HepG2 (cell line): ENCODE measurements around the gene HRCT1. TPM values are rescaled to one million over a fixed set of nuclear protein-coding genes. Genes with fewer than 3 reads are reported as not detected.

Experiments
- AHDC1 ChIP-seq: sonication (generic); formaldehyde crosslinking; IDR thresholded peaks from 2 replicates; pipeline ENCODE4 v1.5.1; 2020; ENCODE audit warnings: mild to moderate bottlenecking, missing genetic modification reagents, borderline replicate concordance
- ATM ChIP-seq: fragments of 450-650 bp; IDR thresholded peaks from 2 replicates; pipeline ENCODE4 v1.7.1; 2017; ENCODE audit warnings: mild to moderate bottlenecking, borderline replicate concordance
- BORCS8-MEF2B ChIP-seq: sonication (generic); formaldehyde crosslinking; IDR thresholded peaks from 2 replicates; pipeline ENCODE4 v1.8.0; 2022; ENCODE audit warnings: mild to moderate bottlenecking, missing genetic modification reagents
- HNRNPUL1 ChIP-seq: fragments of 200-400 bp; formaldehyde crosslinking; IDR thresholded peaks from 2 replicates; pipeline ENCODE4 v1.6.1; 2017; ENCODE audit warnings: low read depth, mild to moderate bottlenecking, low read length, moderate library complexity
- MAFK ChIP-seq, 2 experiments: IDR thresholded peaks in 1 of 2; conservative IDR thresholded peaks in 1 of 2; 2 replicates each; pipeline ENCODE4 v1.6.1; 2011; ENCODE audit warnings: improper control_type of control experiment in 2 of 2, low read length in 2 of 2
- PBX3 ChIP-seq: sonication (generic); formaldehyde crosslinking; IDR thresholded peaks from 2 replicates; pipeline ENCODE4 v1.8.1; 2023; ENCODE audit warnings: missing genetic modification reagents, inconsistent platforms, borderline replicate concordance
- THAP7 ChIP-seq: sonication (generic); formaldehyde crosslinking; IDR thresholded peaks from 2 replicates; pipeline ENCODE4 v1.8.1; 2023; ENCODE audit warnings: mild to moderate bottlenecking, missing genetic modification reagents
- ZBTB2 ChIP-seq: sonication (generic); formaldehyde crosslinking; IDR thresholded peaks from 2 replicates; pipeline ENCODE4 v1.8.0; 2022; ENCODE audit warnings: low read depth, missing genetic modification reagents
- polyA plus RNA-seq, 8 experiments: library from polyadenylated mRNA; depleted of rRNA in 3 of 8; stranded (reverse) in 7 of 8; unstranded in 1 of 8; fragments of >200 nt; fragmentation: Illumina TruSeq in 4 of 8; extraction: Trizol in 4 of 8; gene quantifications; 2 replicates each; pipeline versions ENCODE4 v1.2.1 to v1.2.3, GENCODE V29; 2011 to 2016; ENCODE audit warnings: low read depth in 4 of 8, missing spikeins in 1 of 8, mixed read lengths in 1 of 8; ENCODE audit not compliant: insufficient read depth in 1 of 8
- total RNA-seq, 5 experiments: library from RNA; depleted of rRNA; stranded (reverse); fragments of >200 nt; fragmentation: Illumina TruSeq; extraction: Trizol; gene quantifications; 2 replicates each; pipeline ENCODE4 v1.2.3, GENCODE V29; 2016; ENCODE audit warnings: low read depth in 1 of 5

HRCT1 gene
- total and polyA plus RNA-seq, 2 of the 13 experiments (the other 11 are each of a cell fraction or from before 2014, with no cell fraction given), result 0.13 TPM; not detected in 1

DNA sequence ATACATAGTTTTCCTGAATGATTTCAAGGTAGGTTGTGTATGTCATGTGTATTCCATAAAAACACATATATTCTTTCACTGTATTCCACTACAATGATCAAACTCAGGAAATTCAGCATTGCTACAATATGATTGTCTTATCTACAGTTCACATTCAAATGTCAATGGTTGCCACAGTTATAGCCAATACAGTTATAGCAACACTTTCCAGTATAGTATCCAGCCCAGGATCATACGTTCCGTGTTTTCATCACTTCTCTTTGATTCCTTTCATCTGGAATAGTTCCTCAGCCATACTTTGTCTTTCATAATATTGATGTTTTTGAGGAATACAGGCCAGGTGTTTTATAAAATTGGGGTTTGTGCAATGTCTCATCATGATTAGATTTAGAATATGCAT, 42.4 kb downstream of the HRCT1 start (continued):
- TF ChIP-seq AHDC1 (CRISPR knock-in tag), result no peak
- no peak for TF ChIP-seq ATM
- TF ChIP-seq HNRNPUL1, result no peak
- no peak for TF ChIP-seq PBX3 (CRISPR knock-in tag)
- TF ChIP-seq ZBTB2 (CRISPR knock-in tag), result no peak
- TF ChIP-seq THAP7 (CRISPR knock-in tag), result no peak
- TF ChIP-seq MAFK (conservative IDR thresholded peaks at IDR 0.05 in 1 of 2, IDR thresholded peaks at IDR 0.05 in 1 of 2; ENCODE audit: low read length in 2 of 2), result no peak
- no peak for TF ChIP-seq BORCS8-MEF2B (CRISPR knock-in tag)
